GM23338 (cell line): ENCODE data around the gene CNN2. TPM values are rescaled to one million over a fixed set of nuclear protein-coding genes. Genes with fewer than 3 reads are reported as not detected.

Experiments
- ATAC-seq: fragments of 200-7000 bp; cut with Tn5 transposase; 3 replicates; pipeline ENCODE4 v1.9.1; 2020
- DNase-seq: peaks from one replicate; pipeline ENCODE4 v3.0.0-alpha.2; 2015; ENCODE audit warnings: low spot score
- H2AFZ ChIP-seq: fragments of 200-600 bp; sonication (generic); 2 replicates; pipeline ENCODE4 v1.8.0; 2016; ENCODE audit warnings: antibody characterized with exemption, mild to moderate bottlenecking, moderate library complexity
- H3F3A ChIP-seq: fragments of 200-600 bp; sonication (generic); replicated peaks from 2 replicates; pipeline ENCODE4 v1.8.0; 2017; ENCODE audit warnings: antibody characterized with exemption, mixed run types, low read depth
- H3K27ac ChIP-seq: fragments of 200-600 bp; sonication (generic); 2 replicates; pipeline ENCODE4 v1.6.1; 2016; ENCODE audit warnings: low read depth
- H3K27me3 ChIP-seq: fragments of 200-600 bp; sonication (generic); 2 replicates; pipeline ENCODE4 v1.8.0; 2016; ENCODE audit warnings: mild to moderate bottlenecking, mixed run types, moderate library complexity; ENCODE audit not compliant: insufficient read depth
- H3K36me3 ChIP-seq: fragments of 200-600 bp; sonication (generic); 2 replicates; pipeline ENCODE4 v1.8.0; 2016; ENCODE audit warnings: mild to moderate bottlenecking; ENCODE audit not compliant: insufficient read depth
- H3K4me1 ChIP-seq: fragments of 200-600 bp; sonication (generic); 2 replicates; pipeline ENCODE4 v1.8.0; 2016; ENCODE audit warnings: mild to moderate bottlenecking, moderate library complexity; ENCODE audit not compliant: insufficient read depth
- H3K4me2 ChIP-seq: fragments of 200-600 bp; sonication (generic); 2 replicates; pipeline ENCODE4 v1.7.1; 2017; ENCODE audit warnings: mixed run types
- H3K4me3 ChIP-seq: fragments of 200-600 bp; sonication (generic); 2 replicates; pipeline ENCODE4 v1.6.1; 2016; ENCODE audit warnings: mixed run types
- H3K79me2 ChIP-seq: fragments of 200-600 bp; sonication (generic); replicated peaks from 2 replicates; pipeline ENCODE4 v1.8.0; 2017; ENCODE audit warnings: mild to moderate bottlenecking; ENCODE audit not compliant: insufficient read depth
- H3K9me2 ChIP-seq: fragments of 200-600 bp; sonication (generic); 2 replicates; pipeline ENCODE4 v1.8.0; 2017; ENCODE audit not compliant: insufficient read depth
- H4K20me1 ChIP-seq: fragments of 200-600 bp; sonication (generic); replicated peaks from 2 replicates; pipeline ENCODE4 v1.8.0; 2017; ENCODE audit warnings: mild to moderate bottlenecking; ENCODE audit not compliant: insufficient read depth
- H3K27ac Mint-ChIP-seq: 2 replicates; pipeline ENCODE4 v1.8.0; 2020; ENCODE audit warnings: inconsistent platforms, mild to moderate bottlenecking, moderate library complexity, mixed read lengths
- H3K27me3 Mint-ChIP-seq: 3 replicates; pipeline ENCODE4 v1.8.0; 2022; ENCODE audit warnings: low read depth, mild to moderate bottlenecking, moderate library complexity, mixed read lengths, inconsistent platforms; ENCODE audit not compliant: insufficient read depth, poor library complexity
- H3K36me3 Mint-ChIP-seq: 3 replicates; pipeline ENCODE4 v1.8.0; 2021; ENCODE audit warnings: low read depth, mild to moderate bottlenecking, inconsistent platforms, moderate library complexity, mixed read lengths
- H3K4me1 Mint-ChIP-seq: 3 replicates; pipeline ENCODE4 v1.8.0; 2020; ENCODE audit warnings: mild to moderate bottlenecking, inconsistent platforms, mixed read lengths
- H3K4me3 Mint-ChIP-seq: 3 replicates; pipeline ENCODE4 v1.8.0; 2021; ENCODE audit warnings: moderate library complexity, mild to moderate bottlenecking, inconsistent platforms, mixed read lengths
- H3K9me3 Mint-ChIP-seq: 3 replicates; pipeline ENCODE4 v1.8.0; 2020; ENCODE audit warnings: moderate library complexity, mild to moderate bottlenecking, inconsistent platforms, mixed read lengths
- CREB1 ChIP-seq: fragments of 250-450 bp; sonication (Bioruptor Pico); IDR thresholded peaks from 2 replicates; pipeline ENCODE4 v1.5.0; 2020; ENCODE audit warnings: low read depth, mild to moderate bottlenecking, moderate library complexity
- CTCF ChIP-seq, 2 experiments: fragments of 200-600 bp in 1 of 2; sonication (generic) in 1 of 2; conservative IDR thresholded peaks; 2 replicates each; pipeline versions ENCODE4 v1.5.1 to v1.6.1; 2016 to 2017; ENCODE audit warnings: antibody characterized with exemption in 2 of 2, low read depth in 2 of 2, mild to moderate bottlenecking in 2 of 2, moderate library complexity in 1 of 2
- ETS1 ChIP-seq: IDR thresholded peaks from 2 replicates; pipeline ENCODE4 v1.6.1; 2016; ENCODE audit warnings: antibody characterized with exemption
- EZH2 ChIP-seq: fragments of 200-600 bp; sonication (generic); IDR thresholded peaks from one replicate; pipeline ENCODE4 v1.8.0; 2017; ENCODE audit warnings: antibody characterized with exemption, mild to moderate bottlenecking, low read depth; ENCODE audit not compliant: unreplicated experiment
- EZH2phosphoT487 ChIP-seq: fragments of 200-600 bp; sonication (generic); IDR thresholded peaks from one replicate; pipeline ENCODE4 v1.8.1; 2018; ENCODE audit warnings: antibody characterized with exemption; ENCODE audit not compliant: unreplicated experiment
- JUNB ChIP-seq: IDR thresholded peaks from one replicate; pipeline ENCODE4 v1.6.1; 2016; ENCODE audit warnings: antibody characterized with exemption; ENCODE audit not compliant: unreplicated experiment
- NANOG ChIP-seq: IDR thresholded peaks from 2 replicates; pipeline ENCODE4 v1.6.1; 2016; ENCODE audit warnings: antibody characterized with exemption, borderline replicate concordance
- REST ChIP-seq: IDR thresholded peaks from one replicate; pipeline ENCODE4 v1.6.1; 2018; ENCODE audit warnings: antibody characterized with exemption; ENCODE audit not compliant: unreplicated experiment
- STAT1 ChIP-seq: IDR thresholded peaks from one replicate; pipeline ENCODE4 v1.6.1; 2016; ENCODE audit warnings: antibody characterized with exemption; ENCODE audit not compliant: unreplicated experiment
- ZNF114 ChIP-seq: fragments of 250-450 bp; sonication (Bioruptor Pico); IDR thresholded peaks from 2 replicates; pipeline ENCODE4 v1.5.0; 2020; ENCODE audit warnings: mild to moderate bottlenecking, moderate library complexity
- ZNF331 ChIP-seq: fragments of 250-450 bp; sonication (Bioruptor Pico); IDR thresholded peaks from 2 replicates; pipeline ENCODE4 v1.5.0; 2020; ENCODE audit warnings: low read depth, mild to moderate bottlenecking, moderate library complexity
- ZNF462 ChIP-seq: fragments of 250-450 bp; sonication (Bioruptor Pico); IDR thresholded peaks from 2 replicates; pipeline ENCODE4 v1.5.0; 2020; ENCODE audit warnings: mild to moderate bottlenecking, moderate library complexity
- polyA plus RNA-seq: library from polyadenylated mRNA; unstranded; fragments of >200 nt; fragmentation: Nextera tagmentation; extraction: Ambion mirVana; gene quantifications from 2 replicates; pipeline ENCODE4 v1.2.1, GENCODE V29; 2016
- total RNA-seq: library from RNA; depleted of rRNA; stranded (reverse); fragments of >200 nt; shearing (Covaris generic); gene quantifications from 2 replicates; pipeline ENCODE4 v1.2.3, GENCODE V29; 2014

The CNN2 gene
- total and polyA plus RNA-seq, 2 experiments from 2014 or later: 330 to 392 TPM

GRCh38 chr19:1016647-1017114 lies 9.7 kb upstream of the CNN2 start:
- H3K27ac Mint-ChIP-seq: peak overlapping the region; percentile 83; the same call in 1 of the 2 replicates
- H3K36me3 Mint-ChIP-seq: peaks cover 3% of the 10 kb centered on the region; the same call in 2 of the 3 replicates
- no peaks in the 10 kb centered on the region for H3K27me3 ChIP-seq
- peaks cover 24% of the 10 kb centered on the region for H4K20me1 ChIP-seq
- DNase-seq (no peak), ATAC-seq (peak; percentile 2; the same call in 2 of the 3 replicates)
- TF ChIP-seq CREB1 (CRISPR knock-in tag) (no peak), ZNF114 (CRISPR knock-in tag) (no peak), JUNB (no peak), ZNF462 (CRISPR knock-in tag) (no peak), NANOG (no peak), ETS1 (no peak), ZNF331 (CRISPR knock-in tag) (no peak), EZH2 (no peak), STAT1 (no peak), REST (no peak), CTCF (conservative IDR thresholded peaks at IDR 0.05; ENCODE audit: low read depth in 2 of 2) (no peak), EZH2phosphoT487 (no peak)
- H3K27me3 Mint-ChIP-seq: peaks cover 13% of the 10 kb centered on the region
- H3K4me2 ChIP-seq: peak overlapping the region; percentile 64; the same call in 1 of the 2 replicates
- H3K27ac ChIP-seq: peak overlapping the region; percentile 76; the same call in 1 of the 2 replicates
- 0 out of 2 replicates have a peak, but pooled peaks cover 7% of the 10 kb centered on the region for H3F3A ChIP-seq
- H3K79me2 ChIP-seq: peaks cover 72% of the 10 kb centered on the region
- peaks cover 8% of the 10 kb centered on the region; the same call in 1 of the 2 replicates for H3K4me1 ChIP-seq
- peaks cover 3% of the 10 kb centered on the region; the same call in 2 of the 3 replicates for H3K9me3 Mint-ChIP-seq
- H3K4me1 Mint-ChIP-seq: peaks cover 26% of the 10 kb centered on the region
- no peaks in the 10 kb centered on the region for H3K9me2 ChIP-seq
- H3K4me3 Mint-ChIP-seq: peak overlapping the region; percentile 38; the same call in 2 of the 3 replicates
- no peak overlapping the region for H3K4me3 ChIP-seq
- H3K36me3 ChIP-seq: no peaks in the 10 kb centered on the region
- no peak overlapping the region for H2AFZ ChIP-seq
